Transverse colon (tissue), 4 donors: ENCODE data around the gene KIDINS220. TPM values are rescaled to one million over a fixed set of nuclear protein-coding genes. Genes with fewer than 3 reads are reported as not detected.

Experiments used
- DNase-seq: peaks from one replicate; pipeline ENCODE4 v3.0.0-alpha.2; 2019
- H3K27ac ChIP-seq, 4 donors: fragments of 200-600 bp; sonication (generic); 2 replicates each; pipeline ENCODE4 v1.5.1; 2016 to 2018; ENCODE audit warnings: inconsistent platforms in 4 of 4
- H3K27me3 ChIP-seq: fragments of 200-600 bp; sonication (generic); 2 replicates; pipeline ENCODE4 v1.5.1; 2017; ENCODE audit warnings: inconsistent platforms
- H3K36me3 ChIP-seq, 4 donors: fragments of 200-600 bp; sonication (generic); 2 replicates each; pipeline ENCODE4 v1.5.1; 2017 to 2019; ENCODE audit warnings: inconsistent platforms in 4 of 4
- H3K4me1 ChIP-seq, 4 donors: fragments of 200-600 bp; sonication (generic); 2 replicates each; pipeline ENCODE4 v1.5.1; 2017 to 2020; ENCODE audit warnings: inconsistent platforms in 4 of 4
- H3K4me3 ChIP-seq, 4 donors: fragments of 200-600 bp; sonication (generic); 1 replicate in 1 of 4; 2 replicates in 3 of 4; pipeline versions ENCODE4 v1.5.1 to v1.6.1; 2017 to 2019; ENCODE audit warnings: inconsistent platforms in 4 of 4
- H3K9me3 ChIP-seq, 2 donors: fragments of 200-600 bp; sonication (generic); 2 replicates each; pipeline ENCODE4 v1.5.1; 2017 to 2019; ENCODE audit warnings: inconsistent platforms in 2 of 2
- EP300 ChIP-seq: sonication (generic); formaldehyde crosslinking; IDR thresholded peaks from one replicate; pipeline ENCODE4 v1.6.1; 2017; ENCODE audit warnings: antibody characterized with exemption, low read depth
- POLR2A ChIP-seq: fragments of 450-650 bp; IDR thresholded peaks from one replicate; pipeline ENCODE4 v1.6.1; 2016; ENCODE audit warnings: antibody characterized with exemption, mild to moderate bottlenecking, moderate library complexity
- POLR2AphosphoS5 ChIP-seq, 3 donors: sonication (generic); formaldehyde crosslinking; IDR thresholded peaks; one replicate each; pipeline ENCODE4 v1.6.1; 2016; ENCODE audit warnings: antibody characterized with exemption in 3 of 3
- WGBS, 2 donors: methylation state at CpG; one replicate each; pipeline ENCODE4 v1.1.5; 2018; ENCODE audit warnings: low coverage in 1 of 2; 5-methylcytosine and 5-hydroxymethylcytosine counted together
- in situ Hi-C, 4 donors: fragments of 200-750 bp; cut with MboI; loops; one replicate each; pipeline versions ENCODE4 v1.15.0 to v1.15.1; 2017; ENCODE audit warnings: low sequenced_read_pairs in 3 of 4, low pct_ligation_motif_present in 1 of 4, low pct_unique_long_range_greater_than_20kb in 1 of 4
- intact Hi-C: fragments of 100-400 bp; cut with DNase I; formaldehyde crosslinking; loops from one replicate; pipeline ENCODE4 v1.15.1; 2023; ENCODE audit warnings: low total_unique reads
- total RNA-seq, 4 donors: library from RNA; depleted of rRNA; stranded (reverse); fragments of >200 nt; gene quantifications; one replicate each; pipeline ENCODE4 v1.1.0, GENCODE V29; 2016
- TF ChIP-seq, protein P1 (sequence below), 5 experiments: fragments of 200-600 bp in 3 of 5; fragments of 450-650 bp in 2 of 5; sonication (generic) in 3 of 5; IDR thresholded peaks; 1 replicate in 2 of 5; 2 replicates in 3 of 5; pipeline ENCODE4 v1.5.1; 2016 to 2017; ENCODE audit warnings: antibody characterized with exemption in 5 of 5, inconsistent platforms in 3 of 5, mild to moderate bottlenecking in 2 of 5, moderate library complexity in 1 of 5

The KIDINS220 gene
- total RNA-seq, 4 donors from 2014 or later = 79.3 to 110 (median 85.9) TPM

DNA sequence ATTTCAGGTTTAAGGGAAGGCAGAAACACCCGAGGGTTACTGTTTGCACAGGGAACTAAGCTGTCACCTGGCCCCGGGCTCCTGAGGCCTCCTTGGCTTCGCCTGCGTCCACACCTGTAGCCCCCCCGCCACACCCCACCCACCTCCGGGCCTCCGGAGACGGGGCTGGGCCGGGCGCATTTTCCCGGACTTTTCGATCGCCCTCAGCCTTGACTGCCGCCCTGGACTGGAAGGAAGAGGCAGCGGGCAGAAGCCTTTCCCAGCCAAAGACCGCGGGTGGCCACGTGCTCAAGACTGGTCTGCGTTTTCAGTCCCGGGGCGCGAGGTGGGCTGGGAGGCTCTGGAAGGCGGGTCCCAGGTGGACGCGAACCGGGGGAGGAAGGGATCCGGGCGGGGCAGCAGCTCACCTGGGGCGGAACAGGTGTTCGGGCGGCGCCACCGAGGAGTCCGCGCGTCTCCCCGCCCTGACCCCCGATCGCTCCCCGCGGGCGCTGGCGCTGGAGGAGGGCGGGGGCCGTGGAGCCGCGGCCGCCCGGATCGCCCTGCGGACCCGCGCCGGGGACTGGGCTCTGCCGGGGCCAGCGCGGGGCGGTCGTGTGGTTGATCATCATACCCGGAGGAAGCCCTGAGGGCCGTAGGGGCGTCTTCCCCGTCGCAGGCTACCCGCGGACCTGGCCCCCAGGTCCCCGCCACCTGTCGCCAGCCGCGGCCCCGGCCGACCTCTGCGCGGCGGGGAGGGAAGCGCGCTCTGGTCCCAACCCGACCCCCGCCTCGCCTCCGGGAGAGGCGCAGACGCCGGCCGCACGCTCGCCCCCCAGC lies 152.3 kb downstream of the KIDINS220 start:
- peak overlapping the region; percentile 91 to 100 (median 94) for H3K27ac ChIP-seq
- H3K9me3 ChIP-seq = no peaks in the 10 kb centered on the region
- intact Hi-C loops (loop anchor here (1.0 to 10.0 kb wide), 2 partner anchors 1257 to 1480 kb away; no protein-coding TSS in a partner anchor), in situ Hi-C loops (loop anchor here (5.0 to 10.0 kb wide), 3 partner anchors 1258 to 1263 kb away; no protein-coding TSS in a partner anchor)
- peak; percentile 68 for TF ChIP-seq POLR2A
- no peak for TF ChIP-seq EP300
- TF ChIP-seq, protein P1, sequence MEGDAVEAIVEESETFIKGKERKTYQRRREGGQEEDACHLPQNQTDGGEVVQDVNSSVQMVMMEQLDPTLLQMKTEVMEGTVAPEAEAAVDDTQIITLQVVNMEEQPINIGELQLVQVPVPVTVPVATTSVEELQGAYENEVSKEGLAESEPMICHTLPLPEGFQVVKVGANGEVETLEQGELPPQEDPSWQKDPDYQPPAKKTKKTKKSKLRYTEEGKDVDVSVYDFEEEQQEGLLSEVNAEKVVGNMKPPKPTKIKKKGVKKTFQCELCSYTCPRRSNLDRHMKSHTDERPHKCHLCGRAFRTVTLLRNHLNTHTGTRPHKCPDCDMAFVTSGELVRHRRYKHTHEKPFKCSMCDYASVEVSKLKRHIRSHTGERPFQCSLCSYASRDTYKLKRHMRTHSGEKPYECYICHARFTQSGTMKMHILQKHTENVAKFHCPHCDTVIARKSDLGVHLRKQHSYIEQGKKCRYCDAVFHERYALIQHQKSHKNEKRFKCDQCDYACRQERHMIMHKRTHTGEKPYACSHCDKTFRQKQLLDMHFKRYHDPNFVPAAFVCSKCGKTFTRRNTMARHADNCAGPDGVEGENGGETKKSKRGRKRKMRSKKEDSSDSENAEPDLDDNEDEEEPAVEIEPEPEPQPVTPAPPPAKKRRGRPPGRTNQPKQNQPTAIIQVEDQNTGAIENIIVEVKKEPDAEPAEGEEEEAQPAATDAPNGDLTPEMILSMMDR (IDR thresholded peaks at IDR 0.05) = no peak
- peak; percentile 41 to 71 (median 64) for TF ChIP-seq POLR2AphosphoS5 (IDR thresholded peaks at IDR 0.05)
- H3K4me3 ChIP-seq = peak overlapping the region; percentile 50 to 88 (median 74)
- DNase-seq = peak; percentile 86
- no peaks in the 10 kb centered on the region for H3K36me3 ChIP-seq
- 0% methylated on average over 1 to 46 of the region's 87 CpGs for WGBS, 2 donors
- H3K4me1 ChIP-seq = peaks cover 6 to 23% (median 22%) of the 10 kb centered on the region in 4 donors
- no peaks in the 10 kb centered on the region for H3K27me3 ChIP-seq

DNA sequence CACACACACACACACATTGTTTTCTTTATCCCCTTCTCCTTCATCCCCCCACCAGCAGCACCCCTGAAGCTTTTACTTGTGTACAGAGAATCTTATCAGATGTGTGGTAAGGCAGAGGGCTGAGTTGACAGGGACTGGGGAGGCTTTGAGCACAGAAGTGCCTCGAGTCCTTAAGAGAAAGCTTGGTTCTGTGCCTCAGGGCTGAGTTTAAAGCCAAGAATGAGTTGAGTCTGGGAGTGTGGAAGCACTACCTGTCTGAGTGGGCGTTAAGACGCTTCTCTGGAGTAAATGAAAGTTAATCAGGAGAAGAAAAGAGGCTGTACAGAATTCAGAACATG lies 152.9 kb downstream of the KIDINS220 start:
- Histone ChIP-seq H3K36me3 (no peaks in the 10 kb centered on the region), H3K27me3 (no peaks in the 10 kb centered on the region), H3K27ac (peak overlapping the region; percentile 91 to 100 (median 94)), H3K4me3 (peak overlapping the region; percentile 50 to 88 (median 74)), H3K9me3 (no peaks in the 10 kb centered on the region), H3K4me1 (peaks cover 7 to 27% (median 25%) of the 10 kb centered on the region in 4 donors)
- intact Hi-C loops (loop anchor here (10.0 kb wide), 1 partner anchor 1480 kb away; no protein-coding TSS in a partner anchor), in situ Hi-C loops (loop anchor here in 2 of 4 donors (10.0 kb wide), 1 partner anchor 1260 kb away; no protein-coding TSS in a partner anchor)
- peak; percentile 49 for DNase-seq
- TF ChIP-seq POLR2AphosphoS5 (IDR thresholded peaks at IDR 0.05) = peak in 1 of 3 donors; percentile 4
- no peak for TF ChIP-seq POLR2A
- 1 to 10% methylated on average over 3 of the region's 3 CpGs for WGBS, 2 donors

DNA sequence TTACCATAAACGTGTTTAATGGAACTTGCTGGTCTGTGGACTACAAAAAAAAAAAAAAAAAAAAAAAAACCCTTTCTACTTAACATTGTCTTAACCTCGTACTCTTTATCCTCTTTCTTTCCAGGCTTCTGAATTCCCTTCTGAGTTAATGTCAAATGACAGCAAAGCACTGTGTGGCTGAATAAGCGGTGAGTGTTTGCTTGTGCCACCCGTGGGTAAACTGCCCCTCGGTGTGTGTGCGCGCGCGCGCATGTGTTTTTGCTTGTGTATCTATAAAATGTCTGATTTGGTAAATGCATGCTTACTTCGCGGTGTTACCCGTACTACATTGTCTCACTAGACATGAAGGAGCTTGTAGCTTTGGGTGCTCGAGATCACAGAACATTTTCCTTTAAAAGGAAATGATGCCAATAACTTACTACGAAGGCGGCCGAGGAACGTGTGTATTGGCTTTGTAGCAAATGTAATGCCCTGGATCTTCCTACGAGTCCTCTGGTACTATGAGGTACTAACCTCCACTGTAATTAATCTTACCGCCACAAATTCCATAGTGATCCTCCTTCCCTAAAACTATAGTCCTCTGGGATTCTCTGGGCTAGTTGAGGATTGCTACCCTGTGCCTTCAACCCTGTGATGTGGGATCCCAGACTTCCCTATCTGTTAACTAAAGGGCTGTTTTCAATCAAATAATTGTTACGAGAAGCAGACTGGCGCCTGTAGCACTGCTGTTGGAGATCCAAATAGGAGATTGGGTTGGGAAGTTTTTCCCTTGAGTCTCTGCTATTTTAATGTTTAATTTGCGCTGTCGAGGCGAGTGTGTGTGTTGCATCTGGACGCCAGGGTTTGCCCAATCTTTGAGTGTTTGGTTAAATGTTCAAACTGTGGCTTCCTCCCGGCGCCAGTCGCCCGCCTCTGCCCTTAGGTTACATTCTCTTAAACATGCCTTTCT lies 154.4 kb downstream of the KIDINS220 start:
- peak; percentile 56 for DNase-seq
- no peak for TF ChIP-seq EP300
- peak; percentile 13 to 19 (median 15) for TF ChIP-seq POLR2AphosphoS5 (IDR thresholded peaks at IDR 0.05)
- peak; percentile 25 for TF ChIP-seq POLR2A
- TF ChIP-seq, protein P1 (IDR thresholded peaks at IDR 0.05) = peak in 2 of 5 experiments; percentile 15 to 31
- H3K9me3 ChIP-seq = no peaks in the 10 kb centered on the region
- H3K27ac ChIP-seq = peak overlapping the region; percentile 91 to 100 (median 94)
- intact Hi-C loops (loop anchor here (10.0 kb wide), 1 partner anchor 1478 kb away; no protein-coding TSS in a partner anchor), in situ Hi-C loops (loop anchor here in 2 of 4 donors (10.0 kb wide), 1 partner anchor 1258 kb away; no protein-coding TSS in a partner anchor)
- H3K4me3 ChIP-seq = peak overlapping the region; percentile 46 to 88 (median 74)
- H3K4me1 ChIP-seq = peaks cover 7 to 35% (median 29%) of the 10 kb centered on the region in 4 donors
- no peaks in the 10 kb centered on the region for H3K36me3 ChIP-seq
- no peaks in the 10 kb centered on the region for H3K27me3 ChIP-seq
- 0 to 2% methylated on average over 18 to 30 of the region's 30 CpGs for WGBS, 2 donors
